Measurements from ENCODE around the gene MDH2.

DNA sequence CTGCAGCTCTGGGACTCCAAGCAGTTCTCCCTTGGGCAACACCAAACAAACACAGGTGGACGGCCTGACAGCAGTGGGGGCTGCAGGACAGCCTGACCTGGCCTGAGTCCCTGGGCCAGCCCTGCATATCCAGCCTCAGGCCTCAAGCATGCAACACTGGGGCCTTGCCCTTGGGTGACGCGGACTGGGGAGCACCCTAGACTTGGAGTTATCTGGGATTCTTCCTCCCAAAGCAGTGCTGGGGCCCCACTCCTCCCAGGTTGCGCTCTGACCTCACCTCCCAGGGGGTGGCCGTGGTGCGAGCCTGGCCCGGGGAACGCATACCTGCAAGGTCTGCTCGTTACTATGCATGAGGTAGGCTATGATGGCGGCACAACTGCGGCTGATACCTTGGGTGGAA is 47.3 kb upstream of the MDH2 start:
- TF ChIP-seq EP300 (IDR thresholded peaks at IDR 0.05): no peak
- TF ChIP-seq, protein P1, sequence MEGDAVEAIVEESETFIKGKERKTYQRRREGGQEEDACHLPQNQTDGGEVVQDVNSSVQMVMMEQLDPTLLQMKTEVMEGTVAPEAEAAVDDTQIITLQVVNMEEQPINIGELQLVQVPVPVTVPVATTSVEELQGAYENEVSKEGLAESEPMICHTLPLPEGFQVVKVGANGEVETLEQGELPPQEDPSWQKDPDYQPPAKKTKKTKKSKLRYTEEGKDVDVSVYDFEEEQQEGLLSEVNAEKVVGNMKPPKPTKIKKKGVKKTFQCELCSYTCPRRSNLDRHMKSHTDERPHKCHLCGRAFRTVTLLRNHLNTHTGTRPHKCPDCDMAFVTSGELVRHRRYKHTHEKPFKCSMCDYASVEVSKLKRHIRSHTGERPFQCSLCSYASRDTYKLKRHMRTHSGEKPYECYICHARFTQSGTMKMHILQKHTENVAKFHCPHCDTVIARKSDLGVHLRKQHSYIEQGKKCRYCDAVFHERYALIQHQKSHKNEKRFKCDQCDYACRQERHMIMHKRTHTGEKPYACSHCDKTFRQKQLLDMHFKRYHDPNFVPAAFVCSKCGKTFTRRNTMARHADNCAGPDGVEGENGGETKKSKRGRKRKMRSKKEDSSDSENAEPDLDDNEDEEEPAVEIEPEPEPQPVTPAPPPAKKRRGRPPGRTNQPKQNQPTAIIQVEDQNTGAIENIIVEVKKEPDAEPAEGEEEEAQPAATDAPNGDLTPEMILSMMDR (IDR thresholded peaks at IDR 0.05): no peak
